GM18861 (cell line): ENCODE measurements around the gene ADARB2.
"Not testable (repeated sequence)": the region's sequence is repeated elsewhere in the genome, so short reads cannot be mapped to it uniquely, and the experiment has no call there.

Source experiments
- ATAC-seq: cut with Tn5 transposase; IDR thresholded peaks from one replicate; pipeline ENCODE4 v1.9.1; 2021; ENCODE audit not compliant: unreplicated experiment

The ADARB2 gene

DNA sequence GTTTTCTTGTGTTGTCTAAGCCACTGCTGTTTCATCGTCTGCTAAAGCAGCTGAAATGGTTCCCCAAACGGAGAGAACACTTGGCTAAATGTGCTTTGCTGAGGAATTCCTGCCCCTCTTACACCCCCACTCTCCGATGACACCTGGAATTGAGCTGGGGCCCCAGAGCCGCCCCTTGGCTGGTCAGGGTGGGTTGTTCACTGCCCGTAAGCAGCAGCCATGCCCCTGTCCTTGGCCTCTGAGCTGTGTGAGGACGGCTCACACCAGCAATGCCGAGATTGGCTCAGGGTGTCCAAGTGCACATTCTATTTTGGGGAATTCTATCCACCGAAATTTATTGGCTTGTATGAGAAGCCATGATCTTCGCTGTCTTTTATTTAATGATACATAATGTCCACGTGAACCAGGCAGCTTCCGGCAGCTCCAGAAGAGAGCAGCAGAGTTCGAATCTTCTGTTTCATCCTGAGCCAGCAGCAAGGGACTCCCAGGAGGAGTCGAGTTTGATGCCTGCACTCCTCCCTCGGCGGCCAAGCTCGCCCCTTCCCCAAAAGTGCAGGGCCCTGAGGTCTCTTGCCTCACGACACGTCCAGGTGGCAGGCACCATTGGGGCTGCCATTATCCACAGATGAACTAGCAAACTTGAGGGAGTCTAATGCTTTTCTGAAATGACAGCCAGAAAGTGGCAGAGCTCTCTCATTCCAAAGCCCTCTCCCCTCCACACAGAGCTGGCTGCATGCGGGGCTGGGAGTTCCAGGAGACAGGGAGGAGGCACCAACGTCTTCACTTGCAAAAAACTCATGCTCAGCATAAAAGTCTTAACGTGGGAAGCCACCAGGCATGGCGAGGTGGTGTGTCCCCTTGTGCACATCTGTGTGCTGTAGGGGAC, 567.1 kb downstream of the ADARB2 start:
- no peak for ATAC-seq

DNA sequence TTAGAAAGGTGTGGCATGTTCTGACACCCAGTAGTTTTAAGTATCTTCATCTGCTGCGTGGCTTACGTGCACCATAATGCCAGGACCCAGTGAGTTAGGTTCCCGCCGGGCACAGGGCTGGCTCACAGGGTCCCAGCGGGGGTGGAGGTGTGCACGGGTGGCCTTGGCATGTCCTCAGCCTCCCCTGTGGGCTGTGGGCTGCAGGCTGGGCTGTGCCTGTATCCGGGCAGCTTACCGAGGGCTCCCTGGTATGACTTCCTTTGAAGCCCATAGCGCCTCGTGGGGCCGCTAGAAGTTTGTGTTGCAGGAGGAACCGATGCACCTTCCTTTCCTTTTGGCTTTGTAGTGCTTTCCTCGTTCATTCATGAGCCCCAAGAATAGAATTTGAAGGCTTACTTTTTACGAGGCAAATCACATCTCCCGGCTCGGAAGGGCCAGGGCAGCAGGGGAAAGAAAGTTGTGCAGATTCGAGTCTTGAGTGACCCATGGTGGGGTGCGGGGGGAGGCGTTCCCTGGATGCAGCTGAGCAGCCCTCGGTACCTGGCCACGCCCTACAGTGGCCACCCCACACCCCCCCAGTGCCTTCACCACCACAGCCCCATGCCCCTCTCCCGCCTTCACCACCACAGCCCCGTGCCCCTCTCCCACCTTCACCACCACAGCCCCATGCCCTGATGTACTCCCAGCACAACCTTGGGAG, 568.0 kb downstream of the ADARB2 start:
- ATAC-seq: no peak

DNA sequence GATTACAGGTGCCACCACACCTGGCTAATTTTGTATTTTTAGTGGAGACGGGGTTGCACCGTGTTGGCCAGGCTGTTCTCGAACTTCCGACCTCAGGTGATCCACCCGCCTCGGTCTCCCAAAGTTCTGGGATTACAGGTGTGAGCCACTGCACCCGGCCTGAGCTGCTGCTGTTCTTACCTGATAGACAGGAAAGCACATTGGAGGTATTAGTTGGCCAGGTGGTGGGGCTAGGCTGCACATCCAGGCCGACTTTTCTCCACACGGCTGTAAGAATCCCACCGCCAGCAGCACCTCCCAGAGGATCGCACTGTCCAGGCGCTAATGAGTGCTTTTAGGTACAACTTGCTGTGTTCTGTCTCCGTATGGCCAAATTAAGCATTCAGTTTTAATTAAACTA, 568.6 kb downstream of the ADARB2 start:
- no peak for ATAC-seq

DNA sequence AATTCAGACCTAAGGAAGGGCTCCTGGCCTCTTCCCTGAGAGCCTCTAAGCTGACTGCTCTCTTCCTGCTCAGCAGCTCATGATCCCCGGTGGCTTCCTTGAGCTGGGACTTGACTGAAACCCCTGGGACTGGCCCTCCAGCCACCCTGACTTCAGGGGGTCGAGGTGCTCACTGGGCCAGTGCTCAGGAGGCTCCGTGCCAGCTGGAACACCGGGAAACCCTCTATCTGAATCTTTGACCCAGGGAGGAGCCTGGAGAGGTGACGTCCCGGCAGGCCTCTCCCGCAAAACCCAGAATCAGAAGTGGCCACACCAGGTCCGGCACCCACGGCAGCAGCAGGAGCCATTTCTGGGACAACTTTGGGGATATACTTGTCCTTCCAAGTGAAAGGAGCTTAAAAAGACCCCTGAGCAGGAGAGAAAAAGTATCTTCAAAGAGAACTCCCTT, 570.5 kb downstream of the ADARB2 start:
- no peak for ATAC-seq

DNA sequence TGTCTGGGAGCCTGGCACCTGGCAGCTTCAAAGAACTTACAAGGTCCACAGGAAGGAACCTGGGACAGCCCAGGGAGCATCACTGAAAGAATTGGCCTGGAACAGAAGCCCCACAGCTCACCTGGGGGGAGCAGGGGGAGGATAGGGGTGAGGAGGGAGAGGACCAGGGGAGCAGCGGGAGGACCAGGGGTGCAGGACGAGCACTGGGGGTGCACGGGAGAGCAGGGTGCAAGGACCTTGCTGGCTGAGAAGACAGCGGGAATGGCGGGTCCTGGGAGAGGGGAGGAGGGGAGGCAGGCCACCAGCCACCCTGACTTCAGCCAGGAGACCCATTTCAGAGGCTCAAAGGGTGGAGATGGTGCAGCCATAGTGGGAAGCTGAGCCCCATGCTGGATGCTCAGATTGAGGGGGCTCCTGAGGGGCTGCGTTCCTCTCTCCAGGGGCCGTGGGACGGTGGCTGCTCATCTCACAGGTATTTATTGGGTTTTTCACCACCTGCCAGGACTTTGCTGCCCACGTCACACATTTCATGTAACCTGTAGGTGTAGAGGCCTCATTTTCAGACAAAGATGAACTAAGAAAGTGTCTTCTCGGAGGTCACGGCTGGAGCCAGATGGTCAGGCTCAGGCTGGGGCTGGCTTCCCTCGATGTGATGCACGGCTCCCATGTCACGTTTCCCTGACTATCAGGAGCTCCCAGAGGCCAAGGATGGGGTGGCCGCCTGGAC, 571.1 kb downstream of the ADARB2 start:
- ATAC-seq: no peak

DNA sequence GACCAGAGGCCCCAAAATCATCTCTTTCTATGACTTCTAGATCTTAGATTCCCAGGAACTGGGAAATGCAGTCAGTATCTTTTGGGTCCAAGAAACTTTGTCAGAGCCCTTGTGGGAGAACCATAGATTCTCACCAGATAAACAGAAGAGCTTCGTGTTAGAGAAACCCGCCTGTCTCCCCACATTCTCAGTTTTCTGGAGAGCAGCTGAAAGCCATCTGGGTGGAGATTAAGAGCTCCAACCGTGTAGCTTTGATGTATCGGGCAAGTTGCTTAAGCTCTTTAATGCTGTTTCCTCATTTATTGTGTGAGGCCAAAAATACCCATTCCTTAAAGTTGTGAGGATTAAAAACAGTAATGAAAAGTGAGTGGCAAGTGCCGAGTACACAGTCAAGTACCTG, 573.5 kb downstream of the ADARB2 start:
- ATAC-seq: no peak

DNA sequence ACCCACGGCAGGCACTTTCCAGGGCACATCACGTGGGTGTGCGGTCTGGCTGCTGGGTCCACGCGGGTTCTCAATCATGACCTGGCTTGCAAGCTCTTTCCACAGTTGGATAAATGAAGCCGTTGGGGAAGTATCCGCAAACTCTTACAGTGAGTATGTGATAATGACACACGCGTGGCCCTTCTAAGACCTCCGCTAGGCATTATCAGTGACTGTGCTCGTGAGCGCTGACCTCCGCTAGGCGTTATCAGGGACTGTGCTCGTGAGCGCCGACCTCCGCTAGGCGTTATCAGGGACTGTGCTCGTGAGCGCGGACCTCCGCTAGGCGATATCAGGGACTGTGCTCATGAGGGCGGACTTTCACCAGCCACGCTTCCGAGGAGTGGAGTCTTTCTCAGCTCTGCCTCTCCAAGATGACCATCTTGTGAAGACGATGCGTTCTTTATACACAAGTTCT, 574.1 kb downstream of the ADARB2 start:
- ATAC-seq: no peak

DNA sequence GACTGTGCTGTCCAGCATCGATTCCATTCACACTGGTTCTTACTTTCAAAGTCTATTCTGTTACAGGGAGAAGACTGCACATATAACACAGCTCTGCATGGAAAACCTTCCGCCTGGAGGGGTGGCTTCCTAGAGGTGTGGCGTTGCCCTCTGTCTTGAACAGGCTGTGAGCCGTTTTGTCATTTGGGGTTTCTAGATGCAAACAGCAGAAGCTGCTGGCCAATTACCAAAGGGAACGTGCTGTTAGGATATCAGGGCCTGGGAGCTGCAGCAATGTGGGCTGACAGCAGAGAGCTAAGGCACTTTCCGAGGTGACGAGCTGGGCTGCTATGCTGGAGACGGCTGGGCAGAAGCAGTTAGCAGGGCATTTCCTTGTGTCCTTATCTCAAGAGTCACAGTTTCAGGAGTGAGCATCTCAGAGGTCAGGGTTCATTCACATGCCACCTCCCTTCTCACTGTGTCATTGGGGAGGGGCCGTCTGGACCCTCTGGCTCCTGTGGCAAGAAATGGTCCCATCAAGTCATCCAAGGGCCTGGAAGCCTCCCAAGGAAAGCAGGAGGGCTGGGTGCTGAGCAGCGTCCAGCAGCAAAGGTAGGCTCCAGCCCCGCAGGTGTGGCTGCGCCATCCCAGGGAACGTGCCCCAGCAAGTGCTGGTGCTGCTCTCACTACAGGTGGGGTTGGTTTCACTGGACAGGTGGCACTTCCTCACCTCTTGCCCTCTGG, 574.7 kb downstream of the ADARB2 start:
- ATAC-seq: no peak

DNA sequence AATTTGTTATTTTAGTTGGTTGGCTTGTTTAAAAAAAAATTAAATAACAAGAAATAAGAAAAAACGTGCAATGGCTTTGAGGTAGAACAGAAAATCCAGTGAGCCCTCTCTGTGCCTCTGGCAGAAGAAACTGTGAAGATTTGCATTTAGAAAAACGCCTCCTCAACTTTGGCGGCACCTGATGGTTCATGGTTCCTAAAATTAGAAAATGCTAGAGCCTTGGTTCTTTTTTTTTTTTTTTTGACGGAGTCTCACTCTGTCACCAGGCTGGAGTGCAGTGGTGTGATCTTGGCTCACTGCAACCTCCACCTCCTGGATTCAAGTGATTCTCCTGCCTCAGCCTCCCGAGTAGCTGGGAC, 576.0 kb downstream of the ADARB2 start:
- ATAC-seq: not testable (repeated sequence)

DNA sequence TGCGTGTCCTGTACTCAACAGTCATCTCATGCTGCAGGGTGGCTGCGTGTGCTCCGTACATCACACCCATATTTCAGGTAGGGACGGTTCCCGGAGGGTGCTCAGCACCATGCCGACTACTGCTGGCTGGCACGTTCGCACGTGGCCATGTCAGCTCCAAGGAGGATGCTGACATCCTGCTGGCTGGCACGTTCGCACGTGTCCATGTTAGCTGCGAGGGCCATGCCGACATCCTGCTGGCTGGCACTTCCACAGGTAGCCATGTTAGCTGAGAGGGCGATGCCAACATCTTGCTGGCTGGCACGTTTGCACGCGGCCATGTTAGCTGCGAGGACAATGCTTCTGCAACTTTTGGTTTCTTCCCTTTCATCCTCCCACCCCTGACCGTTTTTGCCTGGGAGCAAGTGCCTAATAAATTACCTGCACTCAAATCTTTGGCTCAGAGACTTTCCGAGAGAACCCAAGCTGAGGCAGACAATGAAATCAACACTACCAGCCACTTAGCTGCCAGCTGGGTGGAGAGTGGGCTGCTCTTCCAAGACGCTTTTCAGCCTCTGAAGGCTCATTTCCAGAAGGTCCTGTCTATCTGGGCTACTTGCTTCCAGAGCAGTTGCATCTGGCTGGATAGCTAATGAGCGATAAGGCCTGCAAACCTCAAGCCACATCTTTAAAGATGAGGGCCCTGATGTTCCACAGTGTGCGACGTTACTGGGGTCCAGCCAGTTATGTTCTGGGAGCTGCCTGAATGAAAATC, 576.6 kb downstream of the ADARB2 start:
- ATAC-seq: no peak

DNA sequence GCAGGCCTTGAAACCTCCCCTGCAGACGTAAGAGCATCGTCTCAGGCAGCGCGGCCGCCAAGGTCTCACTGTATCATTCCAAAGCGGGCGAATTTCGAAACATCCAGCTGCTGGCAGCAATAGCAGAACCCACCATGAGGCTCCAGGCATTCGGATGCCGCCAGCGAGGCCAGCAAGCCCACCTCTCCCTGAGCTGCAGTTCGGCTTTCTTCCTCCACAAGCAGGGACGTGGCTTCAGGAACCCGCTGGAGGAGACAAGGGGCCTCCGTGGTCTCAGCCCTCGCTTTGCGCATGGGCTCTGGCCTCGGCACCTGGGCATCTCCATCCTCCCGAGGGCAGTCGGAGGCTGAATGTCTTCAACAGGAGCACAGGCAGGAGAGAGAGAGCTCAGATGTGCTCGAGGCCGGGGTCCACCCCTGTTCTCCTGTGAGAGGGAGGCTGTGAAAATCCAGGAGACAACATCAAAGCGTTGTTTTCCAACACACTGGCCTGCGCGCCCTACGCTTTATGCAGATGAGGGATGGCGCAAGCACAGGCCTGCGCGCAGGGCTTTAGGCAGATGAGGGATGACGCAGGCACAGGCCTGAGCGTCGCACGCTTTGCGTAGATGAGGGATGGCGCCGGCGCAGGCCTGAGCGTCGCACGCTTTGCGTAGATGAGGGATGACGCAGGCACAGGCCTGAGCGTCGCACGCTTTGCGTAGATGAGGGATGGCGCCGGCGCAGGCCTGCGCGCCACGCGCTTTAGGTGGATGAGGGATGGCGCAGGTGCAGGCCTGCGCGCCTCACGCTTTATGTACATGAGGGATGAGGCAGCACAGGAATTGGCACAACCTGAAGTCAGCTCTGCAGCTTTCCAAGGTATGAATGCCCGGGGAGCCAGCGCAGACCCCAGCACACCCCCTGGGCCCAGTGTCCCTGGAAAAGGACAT, 577.9 kb downstream of the ADARB2 start:
- ATAC-seq: no peak

DNA sequence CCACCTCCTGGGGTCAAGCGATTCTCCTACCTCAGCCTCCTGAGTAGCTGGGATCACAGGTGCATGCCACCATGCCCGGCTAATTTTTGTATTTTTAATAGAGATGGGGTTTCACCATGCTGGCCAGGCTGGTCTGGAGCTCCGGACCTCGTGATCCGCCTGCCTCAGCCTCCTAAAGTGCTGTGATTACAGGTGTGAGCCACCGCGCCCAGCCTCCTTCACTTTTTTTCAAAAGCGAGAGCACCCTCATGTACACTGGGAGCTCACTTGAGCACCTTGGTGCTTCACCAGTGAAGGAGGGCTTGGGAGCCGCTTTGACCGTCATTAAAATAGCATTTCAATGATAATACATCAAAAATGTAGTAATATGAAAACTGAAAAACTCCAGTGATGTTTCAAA, 578.8 kb downstream of the ADARB2 start:
- not testable (repeated sequence) for ATAC-seq

DNA sequence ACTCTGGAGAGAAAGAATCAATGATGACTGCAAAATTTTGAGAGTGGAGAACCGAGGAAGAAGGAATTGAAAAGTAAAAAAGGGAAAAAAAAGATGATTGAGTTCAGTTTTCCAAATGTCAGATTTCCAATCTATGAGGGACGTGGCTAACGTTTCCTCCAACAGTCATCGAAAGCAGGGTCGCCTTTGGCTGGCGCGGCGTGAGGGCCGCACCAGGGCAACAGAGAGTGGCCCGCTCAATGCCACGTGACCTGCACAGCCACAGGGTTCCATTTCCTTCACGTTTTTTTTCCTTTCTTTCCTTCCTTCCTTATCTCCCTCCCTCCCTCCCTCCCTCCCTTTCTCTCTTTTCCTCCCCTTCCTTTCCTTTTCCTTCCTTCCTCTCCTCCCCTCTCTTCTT, 579.3 kb downstream of the ADARB2 start:
- ATAC-seq: no peak

DNA sequence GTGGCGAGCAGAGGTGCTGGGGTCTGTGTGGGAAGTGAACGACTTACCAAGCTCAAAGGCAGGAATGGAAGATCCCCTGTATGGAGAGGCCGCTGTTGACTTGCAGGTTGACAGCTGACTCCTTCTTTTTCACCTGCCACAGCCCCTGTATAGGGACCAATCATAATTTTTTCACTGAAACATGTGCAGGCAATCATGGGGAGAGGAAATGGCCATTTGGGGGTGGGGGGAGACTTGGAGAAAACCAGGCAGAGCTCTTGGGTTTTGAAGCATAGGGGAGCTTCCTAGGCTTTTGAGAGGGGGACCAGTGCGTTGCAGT, 579.8 kb downstream of the ADARB2 start:
- no peak for ATAC-seq

DNA sequence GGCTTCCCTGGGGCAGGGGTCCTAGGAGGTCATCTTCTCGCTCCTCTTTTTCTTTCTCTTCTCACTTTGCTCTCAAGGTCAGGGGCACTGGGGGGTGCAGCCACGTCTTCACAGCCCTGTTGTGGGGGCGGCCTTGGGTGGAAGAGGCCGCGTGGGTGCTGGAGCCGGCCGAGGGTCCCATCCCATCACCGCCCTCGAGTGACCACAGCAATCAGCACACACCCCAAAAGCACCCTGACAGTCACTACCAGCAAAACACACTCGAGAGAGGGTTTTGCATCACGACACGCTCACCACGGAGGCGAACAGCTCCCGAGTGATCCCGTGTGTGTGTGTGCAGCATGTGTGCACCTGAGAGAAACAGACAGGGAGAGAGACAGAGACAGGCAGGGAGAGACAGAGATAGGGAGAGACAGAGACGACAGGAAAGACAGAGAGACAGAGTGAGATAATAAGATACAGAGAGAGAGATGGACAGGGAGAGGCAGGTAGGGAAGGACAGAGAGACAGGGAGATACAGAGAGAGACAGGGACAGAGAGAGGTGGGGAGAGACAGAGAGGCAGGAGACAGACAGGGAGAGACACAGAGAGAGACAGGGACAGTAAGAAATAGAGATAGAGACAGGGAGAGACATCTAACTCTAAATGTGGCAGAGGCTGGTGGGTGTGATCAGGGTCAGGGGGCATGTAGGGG, 580.3 kb downstream of the ADARB2 start:
- no peak for ATAC-seq

DNA sequence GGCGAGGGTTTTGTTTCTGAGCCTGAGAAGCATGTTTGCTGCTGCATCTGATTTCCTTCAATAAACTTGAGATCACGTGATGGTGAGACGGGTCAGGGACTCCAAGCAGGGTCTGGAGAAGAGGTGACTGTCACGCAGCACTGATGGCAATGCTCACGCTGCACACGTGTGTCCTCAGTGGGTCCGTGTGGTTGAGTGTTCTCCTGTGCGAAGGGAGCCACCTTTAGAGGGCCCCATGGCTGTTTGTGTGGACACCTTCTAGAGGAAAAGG, 580.8 kb downstream of the ADARB2 start:
- no peak for ATAC-seq

DNA sequence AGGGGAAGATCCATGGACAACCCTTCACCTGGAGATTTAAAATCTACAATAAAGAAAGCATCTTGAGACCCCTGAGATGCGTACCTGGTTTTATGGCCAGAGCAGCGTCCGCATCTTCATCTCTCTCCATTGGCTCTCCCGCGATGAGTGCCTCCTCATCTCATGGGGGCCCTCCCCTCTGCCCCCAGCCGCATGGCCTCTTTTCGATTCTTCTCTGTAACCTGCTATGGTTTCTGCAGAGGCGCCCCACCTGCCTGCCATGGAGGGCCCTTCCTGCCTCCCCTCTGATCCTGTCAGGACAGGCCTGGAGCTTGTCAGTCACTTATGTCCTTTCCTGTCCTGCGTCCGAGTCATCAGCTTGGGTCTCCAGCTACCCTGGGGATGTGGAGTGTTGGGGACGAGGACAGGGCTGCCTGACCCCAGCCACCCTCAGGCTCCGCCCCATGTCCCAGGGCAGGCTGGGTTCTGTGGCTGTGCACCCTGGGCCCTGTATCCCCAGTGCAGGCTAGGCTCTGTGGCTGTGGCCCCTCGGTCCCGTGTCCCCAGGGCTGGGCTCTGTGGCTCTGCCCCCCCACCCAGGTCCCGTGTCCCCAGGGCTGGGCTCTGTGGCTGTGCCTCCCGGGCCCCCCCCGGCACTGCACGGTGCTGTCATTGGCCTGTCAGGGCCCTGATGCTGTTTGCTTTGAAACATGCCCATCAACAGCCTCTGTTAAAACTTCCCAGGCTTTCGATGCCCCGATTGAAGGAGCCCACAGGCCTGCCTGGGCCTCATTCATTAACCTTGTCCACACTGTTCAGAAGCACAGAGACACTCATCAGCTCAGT, 581.3 kb downstream of the ADARB2 start:
- ATAC-seq: no peak
